HepG2 (cell line): Measurements from ENCODE around the gene PLXNB2. TPM values are rescaled to one million over a fixed set of nuclear protein-coding genes. Genes with fewer than 3 reads are reported as not detected.

Experiments used
- ATAC-seq: fragments of 200-7000 bp; cut with Tn5 transposase; 3 replicates; pipeline ENCODE4 v1.9.1; 2020; ENCODE audit warnings: mild to moderate bottlenecking, moderate library complexity
- BruUV-seq: library from RNA; stranded (reverse); fragments of 400-500 nt; replicated peaks from 2 replicates; lab custom pipeline; 2021; lab: Mats Ljungman, UMichigan
- CTCF ChIA-PET: fragments of 300-600 bp; formaldehyde crosslinking; extraction: SDS; loops from one replicate; lab custom pipeline; 2021; ENCODE audit warnings: low total read pairs, inconsistent platforms, low intra/inter-chr PET ratio; lab: Yijun Ruan, JAX
- POLR2A ChIA-PET: fragments of 350-600 bp; sonication (Branson Sonifier 250); formaldehyde crosslinking; loops from one replicate; lab custom pipeline; 2020; ENCODE audit warnings: antibody characterized with exemption, inconsistent platforms; lab: Yijun Ruan, JAX
- DNase-seq: peaks from one replicate; pipeline ENCODE4 v3.0.0-alpha.2; 2015; ENCODE audit warnings: low spot score
- FAIRE-seq: peaks from 3 replicates; lab custom pipeline; 2011; peaks lifted over from hg19 to GRCh38; lab: Jason Lieb, UNC
- H2AFZ ChIP-seq: one replicate; pipeline ENCODE4 v1.6.1; 2011; ENCODE audit warnings: low read length, inconsistent platforms
- H3K27ac ChIP-seq: fragments of 300-600 bp; 3 replicates; pipeline ENCODE4 v1.8.0; 2011; ENCODE audit warnings: mixed run types, mild to moderate bottlenecking, mixed read lengths, low read length, inconsistent platforms; ENCODE audit not compliant: insufficient read depth; ENCODE audit errors: extremely low read length
- H3K27me3 ChIP-seq, 2 experiments: fragments of 200-600 bp in 1 of 2; 2 replicates in 1 of 2; 3 replicates in 1 of 2; pipeline versions ENCODE4 v1.6.0 to v1.8.0; 2011; ENCODE audit warnings: low read length in 2 of 2, mild to moderate bottlenecking in 2 of 2, moderate library complexity in 2 of 2, inconsistent platforms in 1 of 2; ENCODE audit not compliant: insufficient read depth in 2 of 2, control insufficient read depth in 1 of 2
- H3K36me3 ChIP-seq, 2 experiments: fragments of 200-600 bp in 1 of 2; replicated peaks in 1 of 2; 2 replicates in 1 of 2; 3 replicates in 1 of 2; pipeline versions ENCODE4 v1.5.1 to v1.8.0; 2011; ENCODE audit warnings: low read length in 2 of 2, inconsistent platforms in 1 of 2; ENCODE audit not compliant: insufficient read depth in 2 of 2, control insufficient read depth in 1 of 2
- H3K4me1 ChIP-seq: 2 replicates; pipeline ENCODE4 v1.5.1; 2012; ENCODE audit warnings: low read length, inconsistent platforms; ENCODE audit not compliant: insufficient read depth
- H3K4me2 ChIP-seq: 2 replicates; pipeline ENCODE4 v1.6.0; 2011; ENCODE audit warnings: low read depth, low read length, inconsistent platforms
- H3K4me3 ChIP-seq, 3 experiments: fragments of 200-600 bp in 1 of 3; sonication (generic), shearing (Covaris generic) in 1 of 3; replicated peaks in 1 of 3; 2 replicates each; pipeline ENCODE4 v1.5.1; 2011 to 2016; ENCODE audit warnings: low read length in 3 of 3, inconsistent platforms in 2 of 3, low read depth in 2 of 3, mild to moderate bottlenecking in 2 of 3, control low read depth in 1 of 3, mixed read lengths in 1 of 3; ENCODE audit not compliant: insufficient read depth in 1 of 3
- H3K79me2 ChIP-seq: one replicate; pipeline ENCODE4 v1.6.1; 2011; ENCODE audit warnings: low read length, inconsistent platforms; ENCODE audit not compliant: insufficient read depth
- H3K9ac ChIP-seq: 2 replicates; pipeline ENCODE4 v1.6.0; 2011; ENCODE audit warnings: mild to moderate bottlenecking, low read depth, low read length, inconsistent platforms; ENCODE audit not compliant: insufficient read depth
- H3K9me3 ChIP-seq: 2 replicates; pipeline ENCODE4 v1.5.1; 2012; ENCODE audit warnings: mild to moderate bottlenecking, low read length
- H4K20me1 ChIP-seq: 2 replicates; pipeline ENCODE4 v1.6.0; 2011; ENCODE audit warnings: inconsistent platforms, mild to moderate bottlenecking, low read length, moderate library complexity; ENCODE audit not compliant: insufficient read depth
- MTA3 ChIP-seq: sonication (generic); formaldehyde crosslinking; IDR thresholded peaks from 2 replicates; pipeline ENCODE4 v1.4.0; 2020; ENCODE audit warnings: missing genetic modification reagents
- ZNF543 ChIP-seq: sonication (generic); formaldehyde crosslinking; IDR thresholded peaks from 2 replicates; pipeline ENCODE4 v1.4.0; 2020; ENCODE audit warnings: mild to moderate bottlenecking, missing genetic modification reagents
- ZNF83 ChIP-seq: sonication (generic); formaldehyde crosslinking; IDR thresholded peaks from 2 replicates; pipeline ENCODE4 v1.4.0; 2020; ENCODE audit warnings: missing genetic modification reagents, mild to moderate bottlenecking, borderline replicate concordance
- ZNF879 ChIP-seq: sonication (generic); formaldehyde crosslinking; IDR thresholded peaks from 2 replicates; pipeline ENCODE4 v1.8.1; 2023; ENCODE audit warnings: missing genetic modification reagents
- WGBS: methylation state at CpG from one replicate; pipeline ENCODE4 v1.1.6; 2017; ENCODE audit warnings: low lambda C conversion rate; 5-methylcytosine and 5-hydroxymethylcytosine counted together
- in situ Hi-C: cut with HindIII; loops from 2 replicates; pipeline ENCODE4 v1.10.0; 2017; ENCODE audit warnings: low pct_unique_long_range_greater_than_20kb; ENCODE audit not compliant: extremely low pct_ligation_motif_present
- intact Hi-C: fragments of 100-400 bp; cut with micrococcal nuclease; formaldehyde crosslinking; loops from one replicate; pipeline ENCODE4 v1.10.0; 2022; ENCODE audit not compliant: unreplicated experiment
- polyA plus RNA-seq, 8 experiments: library from polyadenylated mRNA; depleted of rRNA in 3 of 8; stranded (reverse) in 7 of 8; unstranded in 1 of 8; fragments of >200 nt; fragmentation: Illumina TruSeq in 4 of 8; extraction: Trizol in 4 of 8; gene quantifications; 2 replicates each; pipeline versions ENCODE4 v1.2.1 to v1.2.3, GENCODE V29; 2011 to 2016; ENCODE audit warnings: low read depth in 4 of 8, missing spikeins in 1 of 8, mixed read lengths in 1 of 8; ENCODE audit not compliant: insufficient read depth in 1 of 8
- total RNA-seq, 5 experiments: library from RNA; depleted of rRNA; stranded (reverse); fragments of >200 nt; fragmentation: Illumina TruSeq; extraction: Trizol; gene quantifications; 2 replicates each; pipeline ENCODE4 v1.2.3, GENCODE V29; 2016; ENCODE audit warnings: low read depth in 1 of 5
- TF ChIP-seq, protein P1 (sequence below): sonication (generic); formaldehyde crosslinking; IDR thresholded peaks from 2 replicates; pipeline ENCODE4 v1.5.0; 2020; ENCODE audit warnings: mild to moderate bottlenecking, missing genetic modification reagents, moderate library complexity
- TF ChIP-seq, protein P2 (sequence below): sonication (generic); formaldehyde crosslinking; IDR thresholded peaks from 2 replicates; pipeline ENCODE4 v1.4.0; 2020; ENCODE audit warnings: missing genetic modification reagents, borderline replicate concordance
- TF ChIP-seq, protein P3 (sequence below): fragments of 450-650 bp; IDR thresholded peaks from 2 replicates; pipeline ENCODE4 v1.6.1; 2016
- TF ChIP-seq, protein P4 (sequence below): IDR thresholded peaks from 2 replicates; pipeline ENCODE4 v1.6.1; 2012; ENCODE audit warnings: low read depth, low read length, improper control_type of control experiment

Gene PLXNB2
- total and polyA plus RNA-seq, 2 of the 13 experiments (the other 11 are each of a cell fraction or from before 2014, with no cell fraction given): 32.6 to 68.9 TPM

DNA sequence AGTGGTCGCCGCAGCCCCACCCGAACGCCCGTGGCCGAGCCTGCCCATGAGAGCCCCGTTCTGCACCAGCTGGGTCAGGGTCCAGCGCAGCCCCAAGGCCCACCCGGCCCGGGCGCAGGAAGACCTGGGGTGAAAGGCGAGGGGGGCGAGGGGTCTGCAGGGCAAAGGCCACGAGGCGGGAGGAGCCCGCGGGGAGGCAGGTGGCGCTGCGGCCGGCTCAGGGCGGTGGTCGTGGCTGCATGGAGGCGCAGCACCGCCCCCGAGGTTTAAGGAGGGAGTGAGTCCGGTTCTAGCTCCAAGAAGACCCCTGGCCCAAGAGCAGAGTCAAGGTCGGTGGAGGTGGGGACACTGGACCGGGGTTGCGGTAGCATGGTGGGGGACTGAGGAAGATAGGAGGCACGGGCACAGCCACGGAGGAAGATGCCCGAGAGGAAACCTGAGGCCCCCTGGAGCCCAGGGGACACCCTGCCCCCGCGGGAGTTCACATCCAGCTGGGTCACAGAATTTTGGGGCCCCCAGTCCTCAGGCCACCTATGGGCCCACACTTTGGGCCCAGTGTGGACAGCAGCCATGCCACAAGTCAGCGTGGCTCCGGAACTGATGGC is 55.9 kb downstream of the PLXNB2 start (continued):
- peak; percentile 5; the same call in 1 of the 2 replicates for TF ChIP-seq ZNF543 (CRISPR knock-in tag)

DNA sequence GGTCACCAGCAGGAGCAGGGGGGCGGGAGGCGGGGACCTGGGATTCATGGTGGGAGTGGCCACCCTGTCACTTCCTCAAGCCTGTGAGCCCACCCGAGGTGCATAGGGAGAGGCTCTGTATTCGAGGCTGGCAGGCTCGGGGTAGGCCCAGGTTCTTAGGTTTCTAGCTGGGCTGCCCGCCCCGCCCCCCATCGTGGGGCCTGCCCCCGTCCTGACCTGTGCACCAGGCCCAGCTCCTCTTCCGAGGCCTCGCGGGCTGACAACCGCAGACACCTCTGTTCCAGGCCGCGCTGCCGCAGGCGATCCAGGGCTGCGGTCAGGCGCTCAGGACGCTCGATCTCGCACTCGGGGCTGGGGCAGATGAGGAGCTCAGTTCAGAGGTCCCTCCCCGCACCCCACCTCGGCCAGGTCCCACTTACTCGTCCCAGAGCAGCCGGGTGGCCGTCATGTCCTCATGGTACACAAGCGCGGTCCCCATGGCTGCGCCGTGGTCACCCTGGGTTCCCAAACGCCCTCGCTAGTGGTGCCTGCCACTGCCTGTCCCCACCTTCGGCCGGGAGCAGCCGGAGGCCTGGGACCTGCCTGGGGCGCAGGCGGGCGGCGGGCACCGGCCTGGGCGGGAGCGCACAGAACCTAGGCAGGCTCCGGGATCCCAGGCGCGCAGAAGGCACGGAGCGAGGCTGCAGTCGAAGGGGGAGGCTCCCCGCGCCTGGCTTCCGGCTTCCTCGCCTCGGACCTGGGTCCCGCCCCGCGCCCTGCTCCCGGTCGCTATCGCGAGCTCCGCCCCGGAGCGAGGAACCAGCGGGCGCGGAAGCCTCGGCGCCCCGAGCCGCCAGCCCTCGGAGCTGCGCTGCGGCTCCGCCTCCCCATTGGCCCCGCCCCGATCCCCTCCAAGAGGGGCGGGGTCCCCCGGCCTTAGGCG is 56.6 kb downstream of the PLXNB2 start, which contains the start of gene HDAC10:
Gene HDAC10 (minus strand): TSS at position 711 of the 922 bp plus-strand sequence. CDS start 233 bp downstream, at position 478.
- H3K4me2 ChIP-seq: peak within 1 kb of the TSS; percentile 96
- no peaks in the 10 kb centered on the region for H3K9me3 ChIP-seq
- POLR2A ChIA-PET: interaction anchor here (0.6 to 2.3 kb wide), 19 partner anchors 8 to 275 kb away, joined by 3 to 14 read pairs (median 5); partner anchors contain the start of genes DENND6B, LMF2, MAPK12 and NCAPH2
- CTCF ChIA-PET: interaction anchor here (0.6 to 1.5 kb wide), 5 partner anchors 23 to 248 kb away, joined by 3 to 6 read pairs (median 3); no protein-coding TSS in a partner anchor
- H2AFZ ChIP-seq: no peak within 1 kb of the TSS
- H3K27ac ChIP-seq: peak within 1 kb of the TSS; percentile 76
- peak within 1 kb of the TSS; percentile 84 for H3K9ac ChIP-seq
- no peaks in the 10 kb centered on the region for H3K27me3 ChIP-seq
- TSS peak; percentile 42 for BruUV-seq
- intact Hi-C loops (no loop called here), in situ Hi-C loops (no loop called here)
- H3K36me3 ChIP-seq: peaks cover 4 to 10% of the 10 kb centered on the region in 2 experiments; a peak in 3 of 5 replicates
- peak within 1 kb of the TSS; percentile 68 to 92 (median 84) for H3K4me3 ChIP-seq
- WGBS: 0% methylated on average over 3 of the region's 81 CpGs
- H3K4me1 ChIP-seq: peaks cover 45% of the 10 kb centered on the region
- H4K20me1 ChIP-seq: no peaks in the 10 kb centered on the region
- peaks cover 8% of the 10 kb centered on the region for H3K79me2 ChIP-seq
- ATAC-seq (peak; percentile 83), FAIRE-seq (no peak), DNase-seq (peak; percentile 56)
- TF ChIP-seq, protein P1, sequence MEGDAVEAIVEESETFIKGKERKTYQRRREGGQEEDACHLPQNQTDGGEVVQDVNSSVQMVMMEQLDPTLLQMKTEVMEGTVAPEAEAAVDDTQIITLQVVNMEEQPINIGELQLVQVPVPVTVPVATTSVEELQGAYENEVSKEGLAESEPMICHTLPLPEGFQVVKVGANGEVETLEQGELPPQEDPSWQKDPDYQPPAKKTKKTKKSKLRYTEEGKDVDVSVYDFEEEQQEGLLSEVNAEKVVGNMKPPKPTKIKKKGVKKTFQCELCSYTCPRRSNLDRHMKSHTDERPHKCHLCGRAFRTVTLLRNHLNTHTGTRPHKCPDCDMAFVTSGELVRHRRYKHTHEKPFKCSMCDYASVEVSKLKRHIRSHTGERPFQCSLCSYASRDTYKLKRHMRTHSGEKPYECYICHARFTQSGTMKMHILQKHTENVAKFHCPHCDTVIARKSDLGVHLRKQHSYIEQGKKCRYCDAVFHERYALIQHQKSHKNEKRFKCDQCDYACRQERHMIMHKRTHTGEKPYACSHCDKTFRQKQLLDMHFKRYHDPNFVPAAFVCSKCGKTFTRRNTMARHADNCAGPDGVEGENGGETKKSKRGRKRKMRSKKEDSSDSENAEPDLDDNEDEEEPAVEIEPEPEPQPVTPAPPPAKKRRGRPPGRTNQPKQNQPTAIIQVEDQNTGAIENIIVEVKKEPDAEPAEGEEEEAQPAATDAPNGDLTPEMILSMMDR (CRISPR knock-in tag): 0 out of 2 replicates have a peak, but pooled peaks have one; percentile 2
- TF ChIP-seq ZNF83 (CRISPR knock-in tag) (no peak), ZNF879 (CRISPR knock-in tag) (no peak), MTA3 (CRISPR knock-in tag) (no peak)
- TF ChIP-seq, protein P2, sequence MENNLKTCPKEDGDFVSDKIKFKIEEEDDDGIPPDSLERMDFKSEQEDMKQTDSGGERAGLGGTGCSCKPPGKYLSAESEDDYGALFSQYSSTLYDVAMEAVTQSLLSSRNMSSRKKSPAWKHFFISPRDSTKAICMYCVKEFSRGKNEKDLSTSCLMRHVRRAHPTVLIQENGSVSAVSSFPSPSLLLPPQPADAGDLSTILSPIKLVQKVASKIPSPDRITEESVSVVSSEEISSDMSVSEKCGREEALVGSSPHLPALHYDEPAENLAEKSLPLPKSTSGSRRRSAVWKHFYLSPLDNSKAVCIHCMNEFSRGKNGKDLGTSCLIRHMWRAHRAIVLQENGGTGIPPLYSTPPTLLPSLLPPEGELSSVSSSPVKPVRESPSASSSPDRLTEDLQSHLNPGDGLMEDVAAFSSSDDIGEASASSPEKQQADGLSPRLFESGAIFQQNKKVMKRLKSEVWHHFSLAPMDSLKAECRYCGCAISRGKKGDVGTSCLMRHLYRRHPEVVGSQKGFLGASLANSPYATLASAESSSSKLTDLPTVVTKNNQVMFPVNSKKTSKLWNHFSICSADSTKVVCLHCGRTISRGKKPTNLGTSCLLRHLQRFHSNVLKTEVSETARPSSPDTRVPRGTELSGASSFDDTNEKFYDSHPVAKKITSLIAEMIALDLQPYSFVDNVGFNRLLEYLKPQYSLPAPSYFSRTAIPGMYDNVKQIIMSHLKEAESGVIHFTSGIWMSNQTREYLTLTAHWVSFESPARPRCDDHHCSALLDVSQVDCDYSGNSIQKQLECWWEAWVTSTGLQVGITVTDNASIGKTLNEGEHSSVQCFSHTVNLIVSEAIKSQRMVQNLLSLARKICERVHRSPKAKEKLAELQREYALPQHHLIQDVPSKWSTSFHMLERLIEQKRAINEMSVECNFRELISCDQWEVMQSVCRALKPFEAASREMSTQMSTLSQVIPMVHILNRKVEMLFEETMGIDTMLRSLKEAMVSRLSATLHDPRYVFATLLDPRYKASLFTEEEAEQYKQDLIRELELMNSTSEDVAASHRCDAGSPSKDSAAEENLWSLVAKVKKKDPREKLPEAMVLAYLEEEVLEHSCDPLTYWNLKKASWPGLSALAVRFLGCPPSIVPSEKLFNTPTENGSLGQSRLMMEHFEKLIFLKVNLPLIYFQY (CRISPR knock-in tag): no peak
- TF ChIP-seq, protein P3, sequence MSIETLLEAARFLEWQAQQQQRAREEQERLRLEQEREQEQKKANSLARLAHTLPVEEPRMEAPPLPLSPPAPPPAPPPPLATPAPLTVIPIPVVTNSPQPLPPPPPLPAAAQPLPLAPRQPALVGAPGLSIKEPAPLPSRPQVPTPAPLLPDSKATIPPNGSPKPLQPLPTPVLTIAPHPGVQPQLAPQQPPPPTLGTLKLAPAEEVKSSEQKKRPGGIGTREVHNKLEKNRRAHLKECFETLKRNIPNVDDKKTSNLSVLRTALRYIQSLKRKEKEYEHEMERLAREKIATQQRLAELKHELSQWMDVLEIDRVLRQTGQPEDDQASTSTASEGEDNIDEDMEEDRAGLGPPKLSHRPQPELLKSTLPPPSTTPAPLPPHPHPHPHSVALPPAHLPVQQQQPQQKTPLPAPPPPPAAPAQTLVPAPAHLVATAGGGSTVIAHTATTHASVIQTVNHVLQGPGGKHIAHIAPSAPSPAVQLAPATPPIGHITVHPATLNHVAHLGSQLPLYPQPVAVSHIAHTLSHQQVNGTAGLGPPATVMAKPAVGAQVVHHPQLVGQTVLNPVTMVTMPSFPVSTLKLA: no peak
- TF ChIP-seq, protein P4, sequence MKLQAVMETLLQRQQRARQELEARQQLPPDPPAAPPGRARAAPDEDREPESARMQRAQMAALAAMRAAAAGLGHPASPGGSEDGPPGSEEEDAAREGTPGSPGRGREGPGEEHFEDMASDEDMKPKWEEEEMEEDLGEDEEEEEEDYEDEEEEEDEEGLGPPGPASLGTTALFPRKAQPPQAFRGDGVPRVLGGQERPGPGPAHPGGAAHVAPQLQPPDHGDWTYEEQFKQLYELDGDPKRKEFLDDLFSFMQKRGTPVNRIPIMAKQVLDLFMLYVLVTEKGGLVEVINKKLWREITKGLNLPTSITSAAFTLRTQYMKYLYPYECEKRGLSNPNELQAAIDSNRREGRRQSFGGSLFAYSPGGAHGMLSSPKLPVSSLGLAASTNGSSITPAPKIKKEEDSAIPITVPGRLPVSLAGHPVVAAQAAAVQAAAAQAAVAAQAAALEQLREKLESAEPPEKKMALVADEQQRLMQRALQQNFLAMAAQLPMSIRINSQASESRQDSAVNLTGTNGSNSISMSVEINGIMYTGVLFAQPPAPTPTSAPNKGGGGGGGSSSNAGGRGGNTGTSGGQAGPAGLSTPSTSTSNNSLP: no peak
